ENCODE measurements around the gene MTRF1L. TPM values are rescaled to one million over a fixed set of nuclear protein-coding genes. Genes with fewer than 3 reads are reported as not detected.

MTRF1L gene
- polyA plus RNA-seq, 3 donors = 8.2 to 12.8 (median 10.8) TPM

DNA sequence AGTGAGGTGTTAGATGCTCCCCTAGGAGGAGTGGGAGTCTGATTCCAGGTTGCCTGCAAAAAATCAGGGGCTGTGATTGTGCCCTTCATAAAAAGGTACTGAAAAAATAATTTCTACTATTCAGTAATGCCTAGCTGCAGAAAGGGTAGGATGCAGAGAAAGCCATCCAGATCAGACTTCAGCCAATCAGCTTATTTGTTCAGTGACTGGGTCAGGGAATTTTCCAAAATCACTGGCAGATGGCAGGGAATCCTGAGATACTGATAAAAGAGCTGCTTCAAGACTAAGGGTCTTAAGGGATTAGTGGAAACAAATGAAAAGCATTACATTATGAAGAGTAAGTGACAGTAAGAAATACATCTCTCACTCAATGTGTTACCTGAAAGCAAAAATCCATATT, 42.8 kb upstream of the MTRF1L start:
- Histone ChIP-seq H3K4me3 (replicated peaks in 1 of 3; ENCODE audit: low read depth in 2 of 3, low read length in 3 of 3) (no peak overlapping the region), H2AFZ (ENCODE audit: insufficient read depth, low read depth, low read length, poor library complexity, severe bottlenecking) (no peak overlapping the region), H3K9me3 (replicated peaks in 1 of 2; ENCODE audit: control insufficient read depth in 1 of 2, insufficient read depth in 1 of 2, low read length in 2 of 2) (no peaks in the 10 kb centered on the region), H4K20me1 (ENCODE audit: insufficient read depth, low read length) (no peaks in the 10 kb centered on the region), H3K36me3 (replicated peaks in 1 of 2; ENCODE audit: control insufficient read depth in 1 of 2, insufficient read depth in 2 of 2, low read length in 2 of 2) (no peaks in the 10 kb centered on the region), H3K4me2 (replicated peaks; ENCODE audit: extremely low read depth, low read length, poor library complexity, severe bottlenecking) (no peak overlapping the region), H3K27ac (ENCODE audit: low read depth in 1 of 2, low read length in 2 of 2) (no peak overlapping the region), H3K79me2 (ENCODE audit: insufficient read depth, low read length) (no peaks in the 10 kb centered on the region), H3K9ac (ENCODE audit: insufficient read depth, low read length, poor library complexity, severe bottlenecking) (no peak overlapping the region), H3K4me1 (ENCODE audit: control insufficient read depth in 1 of 2, insufficient read depth in 2 of 2, low read length in 2 of 2) (no peaks in the 10 kb centered on the region), H3K27me3 (ENCODE audit: control insufficient read depth in 2 of 2, insufficient read depth in 2 of 2, low read length in 2 of 2) (no peaks in the 10 kb centered on the region)
- intact Hi-C loops (cut with micrococcal nuclease) = no loop called here
- no peak overlapping the region for H3K27ac Mint-ChIP-seq
- H3K9me3 Mint-ChIP-seq = peaks cover 0 to 3% (median 0%) of the 10 kb centered on the region in 7 donors
- TF ChIP-seq, protein P1, sequence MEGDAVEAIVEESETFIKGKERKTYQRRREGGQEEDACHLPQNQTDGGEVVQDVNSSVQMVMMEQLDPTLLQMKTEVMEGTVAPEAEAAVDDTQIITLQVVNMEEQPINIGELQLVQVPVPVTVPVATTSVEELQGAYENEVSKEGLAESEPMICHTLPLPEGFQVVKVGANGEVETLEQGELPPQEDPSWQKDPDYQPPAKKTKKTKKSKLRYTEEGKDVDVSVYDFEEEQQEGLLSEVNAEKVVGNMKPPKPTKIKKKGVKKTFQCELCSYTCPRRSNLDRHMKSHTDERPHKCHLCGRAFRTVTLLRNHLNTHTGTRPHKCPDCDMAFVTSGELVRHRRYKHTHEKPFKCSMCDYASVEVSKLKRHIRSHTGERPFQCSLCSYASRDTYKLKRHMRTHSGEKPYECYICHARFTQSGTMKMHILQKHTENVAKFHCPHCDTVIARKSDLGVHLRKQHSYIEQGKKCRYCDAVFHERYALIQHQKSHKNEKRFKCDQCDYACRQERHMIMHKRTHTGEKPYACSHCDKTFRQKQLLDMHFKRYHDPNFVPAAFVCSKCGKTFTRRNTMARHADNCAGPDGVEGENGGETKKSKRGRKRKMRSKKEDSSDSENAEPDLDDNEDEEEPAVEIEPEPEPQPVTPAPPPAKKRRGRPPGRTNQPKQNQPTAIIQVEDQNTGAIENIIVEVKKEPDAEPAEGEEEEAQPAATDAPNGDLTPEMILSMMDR (IDR thresholded peaks at IDR 0.05) = no peak
- peaks cover 0 to 5% (median 5%) of the 10 kb centered on the region in 3 donors for H3K27me3 Mint-ChIP-seq (ENCODE audit: low read depth in 3 of 3)
- H3K4me1 Mint-ChIP-seq = no peaks in the 10 kb centered on the region
- no peak overlapping the region for H3K4me3 Mint-ChIP-seq
- no peaks in the 10 kb centered on the region for H3K36me3 Mint-ChIP-seq
- DNase-seq = no peak

DNA sequence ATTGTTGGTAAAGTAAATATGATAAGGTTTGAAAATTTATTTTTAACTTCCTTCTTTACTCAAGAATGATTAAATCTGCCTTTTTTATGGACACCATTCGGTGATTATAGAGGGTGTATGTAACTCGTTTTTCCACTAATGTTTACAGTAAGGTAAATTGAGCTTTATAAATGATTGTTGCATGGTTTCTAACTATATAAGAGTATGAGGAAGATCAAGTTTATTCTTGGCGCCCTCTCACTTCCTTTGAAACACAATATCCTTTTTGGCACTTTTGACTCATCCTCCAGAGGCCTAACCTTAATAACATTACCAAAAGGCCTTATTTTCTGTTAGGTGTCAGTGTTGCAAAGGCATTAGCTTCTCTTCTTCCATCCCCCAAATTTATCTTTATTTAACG, 41.8 kb upstream of the MTRF1L start:
- DNase-seq = no peak
- no peaks in the 10 kb centered on the region for H3K36me3 ChIP-seq (replicated peaks in 1 of 2; ENCODE audit: control insufficient read depth in 1 of 2, insufficient read depth in 2 of 2, low read length in 2 of 2)
- TF ChIP-seq, protein P1 (IDR thresholded peaks at IDR 0.05) = no peak
- Mint-ChIP-seq H3K27ac (no peak overlapping the region), H3K4me1 (no peaks in the 10 kb centered on the region), H3K4me3 (no peak overlapping the region), H3K36me3 (no peaks in the 10 kb centered on the region), H3K27me3 (ENCODE audit: low read depth in 3 of 3) (peaks cover 0 to 5% (median 5%) of the 10 kb centered on the region in 3 donors), H3K9me3 (peaks cover 0 to 2% (median 0%) of the 10 kb centered on the region in 7 donors)
- no peak overlapping the region for H2AFZ ChIP-seq (ENCODE audit: insufficient read depth, low read depth, low read length, poor library complexity, severe bottlenecking)
- no CpG with 5 or more reads among the region's 4 CpGs for WGBS (ENCODE audit: insufficient coverage)
- no peak overlapping the region for H3K4me2 ChIP-seq (replicated peaks; ENCODE audit: extremely low read depth, low read length, poor library complexity, severe bottlenecking)
- H3K79me2 ChIP-seq (ENCODE audit: insufficient read depth, low read length) = no peaks in the 10 kb centered on the region
- H4K20me1 ChIP-seq (ENCODE audit: insufficient read depth, low read length) = no peaks in the 10 kb centered on the region
- H3K27ac ChIP-seq (ENCODE audit: low read depth in 1 of 2, low read length in 2 of 2) = no peak overlapping the region
- H3K9ac ChIP-seq (ENCODE audit: insufficient read depth, low read length, poor library complexity, severe bottlenecking) = no peak overlapping the region
- H3K4me1 ChIP-seq (ENCODE audit: control insufficient read depth in 1 of 2, insufficient read depth in 2 of 2, low read length in 2 of 2) = no peaks in the 10 kb centered on the region
- no peaks in the 10 kb centered on the region for H3K27me3 ChIP-seq (ENCODE audit: control insufficient read depth in 2 of 2, insufficient read depth in 2 of 2, low read length in 2 of 2)
- H3K9me3 ChIP-seq (replicated peaks in 1 of 2; ENCODE audit: control insufficient read depth in 1 of 2, insufficient read depth in 1 of 2, low read length in 2 of 2) = no peaks in the 10 kb centered on the region
- intact Hi-C loops (cut with micrococcal nuclease) = no loop called here
- no peak overlapping the region for H3K4me3 ChIP-seq (replicated peaks in 1 of 3; ENCODE audit: low read depth in 2 of 3, low read length in 3 of 3)
